C4-2B (cell line): ENCODE measurements around the gene BNC2.

Source experiments
- ZFX ChIP-seq: fragments of 450-650 bp; IDR thresholded peaks from 2 replicates; pipeline ENCODE4 v1.6.1; 2017
- TF ChIP-seq, protein P1 (sequence below): fragments of 450-650 bp; conservative IDR thresholded peaks from 2 replicates; pipeline ENCODE4 v1.5.1; 2017; ENCODE audit warnings: mild to moderate bottlenecking

DNA sequence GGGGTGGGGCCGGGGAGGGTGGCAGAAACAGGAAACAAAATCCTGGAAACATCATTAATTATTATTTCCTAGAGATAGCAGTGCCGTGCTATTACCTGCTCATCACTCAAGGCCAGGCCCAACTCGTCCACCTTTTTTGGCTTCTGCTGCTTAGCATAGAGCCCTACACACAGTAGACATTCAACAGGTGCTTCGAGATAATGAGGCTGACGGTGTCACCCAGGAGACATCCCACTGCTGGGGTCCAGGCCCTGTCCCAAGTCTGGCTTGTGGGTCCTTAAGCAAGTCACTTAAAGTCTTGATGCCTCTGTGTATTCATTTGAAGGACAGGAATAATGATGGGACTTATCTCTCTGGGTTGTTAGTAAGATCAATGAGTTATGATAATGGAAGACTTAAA is 506.6 kb downstream of the BNC2 start:
- TF ChIP-seq, protein P1, sequence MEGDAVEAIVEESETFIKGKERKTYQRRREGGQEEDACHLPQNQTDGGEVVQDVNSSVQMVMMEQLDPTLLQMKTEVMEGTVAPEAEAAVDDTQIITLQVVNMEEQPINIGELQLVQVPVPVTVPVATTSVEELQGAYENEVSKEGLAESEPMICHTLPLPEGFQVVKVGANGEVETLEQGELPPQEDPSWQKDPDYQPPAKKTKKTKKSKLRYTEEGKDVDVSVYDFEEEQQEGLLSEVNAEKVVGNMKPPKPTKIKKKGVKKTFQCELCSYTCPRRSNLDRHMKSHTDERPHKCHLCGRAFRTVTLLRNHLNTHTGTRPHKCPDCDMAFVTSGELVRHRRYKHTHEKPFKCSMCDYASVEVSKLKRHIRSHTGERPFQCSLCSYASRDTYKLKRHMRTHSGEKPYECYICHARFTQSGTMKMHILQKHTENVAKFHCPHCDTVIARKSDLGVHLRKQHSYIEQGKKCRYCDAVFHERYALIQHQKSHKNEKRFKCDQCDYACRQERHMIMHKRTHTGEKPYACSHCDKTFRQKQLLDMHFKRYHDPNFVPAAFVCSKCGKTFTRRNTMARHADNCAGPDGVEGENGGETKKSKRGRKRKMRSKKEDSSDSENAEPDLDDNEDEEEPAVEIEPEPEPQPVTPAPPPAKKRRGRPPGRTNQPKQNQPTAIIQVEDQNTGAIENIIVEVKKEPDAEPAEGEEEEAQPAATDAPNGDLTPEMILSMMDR: no peak
- TF ChIP-seq ZFX: no peak
